K562 (cell line): Measurements from ENCODE around the gene RASGEF1C. TPM values are rescaled to one million over a fixed set of nuclear protein-coding genes. Genes with fewer than 3 reads are reported as not detected.
A peak's percentile ranks its signal among the peaks of the same experiment; 100 is the strongest.

ENCODE experiments used
- ATAC-seq: fragments of 200-7000 bp; cut with Tn5 transposase; 3 replicates; pipeline ENCODE4 v1.9.1; 2020; ENCODE audit warnings: moderate library complexity
- BruUV-seq: library from RNA; stranded (reverse); fragments of 400-500 nt; replicated peaks from 2 replicates; lab custom pipeline; 2021; lab: Mats Ljungman, UMichigan
- CTCF ChIA-PET: fragments of 300-600 bp; formaldehyde crosslinking; extraction: SDS; loops from one replicate; lab custom pipeline; 2021; ENCODE audit warnings: low intra/inter-chr PET ratio; lab: Yijun Ruan, JAX
- POLR2A ChIA-PET: fragments of 300-600, 350-650 bp; sonication (Branson Sonifier 250); formaldehyde crosslinking; extraction: SDS; loops from one replicate; lab custom pipeline; 2021; ENCODE audit warnings: antibody characterized with exemption, inconsistent platforms; lab: Yijun Ruan, JAX
- DNase-seq, 4 experiments: peaks; one replicate each; pipeline versions ENCODE4 v3.0.0 to v3.0.0-alpha.2; 2011 to 2018; ENCODE audit warnings: low spot score in 3 of 4, mixed read lengths in 3 of 4; ENCODE audit errors: extremely low read depth in 1 of 4
- FAIRE-seq: peaks from 2 replicates; lab custom pipeline; 2011; peaks lifted over from hg19 to GRCh38; lab: Jason Lieb, UNC
- H2AFZ ChIP-seq: 2 replicates; pipeline ENCODE4 v1.6.0; 2011; ENCODE audit warnings: low read depth, low read length, control low read depth, inconsistent platforms
- H3K27ac ChIP-seq: fragments of 200-600 bp; 3 replicates; pipeline ENCODE4 v1.8.0; 2011; ENCODE audit warnings: low read depth, mild to moderate bottlenecking, control low read depth, inconsistent platforms, low read length, moderate library complexity, mixed read lengths; ENCODE audit errors: extremely low read depth
- H3K27me3 ChIP-seq, 2 experiments: fragments of 300-600 bp in 1 of 2; 2 replicates in 1 of 2; 3 replicates in 1 of 2; pipeline versions ENCODE4 v1.6.0 to v1.8.0; 2011; ENCODE audit warnings: inconsistent platforms in 2 of 2, low read length in 2 of 2, mild to moderate bottlenecking in 1 of 2, mixed read lengths in 1 of 2, moderate library complexity in 1 of 2; ENCODE audit not compliant: control insufficient read depth in 2 of 2, insufficient read depth in 2 of 2
- H3K36me3 ChIP-seq: fragments of 300-600 bp; 3 replicates; pipeline ENCODE4 v1.8.0; 2011; ENCODE audit warnings: mild to moderate bottlenecking, low read length, inconsistent platforms; ENCODE audit not compliant: control insufficient read depth, insufficient read depth
- H3K4me1 ChIP-seq, 2 experiments: fragments of 200-600 bp in 1 of 2; replicated peaks in 1 of 2; 2 replicates in 1 of 2; 3 replicates in 1 of 2; pipeline versions ENCODE4 v1.5.1 to v1.8.0; 2011; ENCODE audit warnings: inconsistent platforms in 2 of 2, low read length in 2 of 2, mild to moderate bottlenecking in 1 of 2, mixed read lengths in 1 of 2, moderate library complexity in 1 of 2; ENCODE audit not compliant: control insufficient read depth in 2 of 2, insufficient read depth in 2 of 2
- H3K4me2 ChIP-seq: 2 replicates; pipeline ENCODE4 v1.6.1; 2011; ENCODE audit warnings: low read length, control low read depth, inconsistent platforms, mixed read lengths; ENCODE audit not compliant: insufficient read depth
- H3K4me3 ChIP-seq: fragments of 200-600 bp; sonication (generic), shearing (Covaris generic); 2 replicates; pipeline ENCODE4 v1.5.1; 2016; ENCODE audit warnings: control low read depth, inconsistent platforms
- H3K79me2 ChIP-seq: fragments of 200-600 bp; 3 replicates; pipeline ENCODE4 v1.8.0; 2011; ENCODE audit warnings: low read length, inconsistent platforms; ENCODE audit not compliant: control insufficient read depth, insufficient read depth
- H3K9ac ChIP-seq, 2 experiments: 2 replicates each; pipeline versions ENCODE4 v1.6.0 to v1.6.1; 2011; ENCODE audit warnings: low read depth in 2 of 2, low read length in 2 of 2, control low read depth in 1 of 2, inconsistent platforms in 1 of 2, mild to moderate bottlenecking in 1 of 2, mixed read lengths in 1 of 2; ENCODE audit not compliant: insufficient read depth in 1 of 2
- H3K9me1 ChIP-seq: one replicate; pipeline ENCODE4 v1.6.0; 2011; ENCODE audit warnings: inconsistent platforms, mild to moderate bottlenecking, low read length, moderate library complexity; ENCODE audit not compliant: control insufficient read depth, insufficient read depth
- H3K9me3 ChIP-seq: replicated peaks from 2 replicates; pipeline ENCODE4 v1.5.1; 2011; ENCODE audit warnings: low read depth, low read length, inconsistent platforms; ENCODE audit not compliant: control insufficient read depth, insufficient read depth
- H4K20me1 ChIP-seq: replicated peaks from 2 replicates; pipeline ENCODE4 v1.6.1; 2011; ENCODE audit warnings: low read length, inconsistent platforms, mixed read lengths; ENCODE audit not compliant: control insufficient read depth, insufficient read depth
- ATF1 ChIP-seq, 2 experiments: fragments of 450-650 bp in 1 of 2; IDR thresholded peaks; 2 replicates each; pipeline ENCODE4 v1.6.1; 2016; ENCODE audit warnings: missing compliant biosample characterization in 1 of 2, missing genetic modification characterization in 1 of 2
- ESRRA ChIP-seq: fragments of 450-650 bp; IDR thresholded peaks from 2 replicates; pipeline ENCODE4 v1.6.1; 2014; ENCODE audit warnings: low read depth, mild to moderate bottlenecking, moderate library complexity, borderline replicate concordance
- FUS ChIP-seq: fragments of 200-400 bp; formaldehyde crosslinking; optimal IDR thresholded peaks from 2 replicates; pipeline ENCODE3; 2017; ENCODE audit warnings: low read depth, low read length
- KLF16 ChIP-seq: IDR thresholded peaks from 2 replicates; pipeline ENCODE4 v1.6.1; 2016; ENCODE audit warnings: antibody characterized with exemption
- SREBF2 ChIP-seq: sonication (generic); formaldehyde crosslinking; IDR thresholded peaks from 2 replicates; pipeline ENCODE4 v1.4.0; 2020; ENCODE audit warnings: mild to moderate bottlenecking, missing genetic modification reagents
- SRSF7 ChIP-seq: fragments of 200-400 bp; formaldehyde crosslinking; optimal IDR thresholded peaks from 2 replicates; pipeline ENCODE3; 2017; ENCODE audit warnings: mild to moderate bottlenecking, low read depth, low read length
- WGBS: fragments of 100-300 bp; shearing (Covaris generic); methylation state at CpG from one replicate; pipeline ENCODE4 v1.1.6; 2016; ENCODE audit warnings: low coverage, mixed read lengths; ENCODE audit not compliant: insufficient coverage; ENCODE audit errors: missing lambda C conversion rate; 5-methylcytosine and 5-hydroxymethylcytosine counted together
- in situ Hi-C: fragments of 300-500 bp; cut with MboI; formaldehyde crosslinking; loops from 4 replicates; pipeline ENCODE4 v1.15.0; 2018; ENCODE audit warnings: inconsistent platforms, mixed read lengths
- intact Hi-C: fragments of 100-400 bp; cut with micrococcal nuclease; formaldehyde crosslinking; loops from 2 replicates; pipeline ENCODE4 v1.14.2; 2022
- polyA plus RNA-seq, 8 experiments: library from polyadenylated mRNA; depleted of rRNA in 4 of 8; stranded (reverse) in 5 of 8; unstranded in 3 of 8; fragments of >200 nt; fragmentation: Nextera tagmentation in 2 of 8; fragmentation: Illumina TruSeq in 1 of 8; extraction: Ambion mirVana in 2 of 8; extraction: Trizol in 1 of 8; gene quantifications; 2 replicates each; pipeline versions ENCODE4 v1.2.1 to v1.2.3, GENCODE V29; 2011 to 2014; ENCODE audit warnings: inconsistent platforms in 1 of 8, missing spikeins in 1 of 8
- total RNA-seq, 7 experiments: library from RNA; depleted of rRNA in 6 of 7; stranded (reverse); fragments of >200 nt in 6 of 7; fragmentation: Illumina TruSeq in 2 of 7; extraction: Trizol in 2 of 7; gene quantifications; 2 replicates each; pipeline versions ENCODE4 v1.2.1 to v1.2.3, GENCODE V29; 2011 to 2021; ENCODE audit warnings: low replicate concordance in 1 of 7
- TF ChIP-seq, protein P1 (sequence below): fragments of 200-800 bp; sonication (Bioruptor generic); IDR thresholded peaks from 2 replicates; pipeline ENCODE4 v1.6.1; 2017; ENCODE audit warnings: missing genetic modification characterization, missing compliant biosample characterization

The RASGEF1C gene
- total and polyA plus RNA-seq, 9 of the 15 experiments (the other 6 are each of a cell fraction or from before 2014, with no cell fraction given), result 0.04 to 1.1 (median 0.21) TPM; not detected in 4

DNA sequence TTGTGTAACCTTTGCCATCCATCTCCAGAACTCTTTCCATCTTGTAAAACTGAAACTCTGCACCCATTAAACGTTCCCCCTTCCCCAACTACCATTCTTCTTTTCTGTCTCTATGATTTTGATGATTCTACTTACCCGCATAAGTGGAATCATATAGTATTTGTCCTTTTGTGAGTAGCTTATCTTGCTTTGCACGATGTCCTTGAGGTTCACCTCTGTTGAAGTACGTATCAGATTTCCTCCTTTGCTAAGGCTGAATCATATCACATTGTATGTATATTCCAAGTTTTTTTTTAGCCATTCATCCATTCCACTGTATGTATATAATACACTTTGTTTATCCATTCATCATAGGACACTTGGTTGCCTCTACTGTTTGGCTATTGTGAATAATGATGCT lies 134.5 kb downstream of the RASGEF1C start:
- no peak overlapping the region for H3K27ac ChIP-seq
- intact Hi-C loops (loop anchor here (5.0 kb wide), 1 partner anchor 87 kb away; no protein-coding TSS in a partner anchor), in situ Hi-C loops (no loop called here)
- H3K9me1 ChIP-seq, result peaks cover 3% of the 10 kb centered on the region
- ATAC-seq, result no peak
- H3K4me3 ChIP-seq, result no peak overlapping the region
- H3K79me2 ChIP-seq, result peaks cover 20% of the 10 kb centered on the region
- peaks cover 0 to 2% of the 10 kb centered on the region in 2 experiments; a peak in 1 of 5 replicates for H3K27me3 ChIP-seq
- ChIA-PET CTCF (no interaction called here), POLR2A (interaction anchor here (1.1 kb wide), 1 partner anchor 55 kb away, joined by 3 read pairs; no protein-coding TSS in a partner anchor)
- TF ChIP-seq SRSF7 (no peak), ESRRA (peak; percentile 90)
- 0 out of 2 replicates have a peak, but pooled peaks cover 8% of the 10 kb centered on the region for H4K20me1 ChIP-seq
- no TSS peak for BruUV-seq
- H2AFZ ChIP-seq, result no peak overlapping the region
- no peaks in the 10 kb centered on the region for H3K36me3 ChIP-seq
- H3K4me2 ChIP-seq, result no peak overlapping the region
- no peak overlapping the region for H3K9ac ChIP-seq
- H3K4me1 ChIP-seq, result peaks cover 16 to 19% of the 10 kb centered on the region in 2 experiments
- peaks cover 6% of the 10 kb centered on the region; the same call in 1 of the 2 replicates for H3K9me3 ChIP-seq
- 3% methylated on average over 4 of the region's 4 CpGs for WGBS
- FAIRE-seq, result no peak
- DNase-seq, result no peak

DNA sequence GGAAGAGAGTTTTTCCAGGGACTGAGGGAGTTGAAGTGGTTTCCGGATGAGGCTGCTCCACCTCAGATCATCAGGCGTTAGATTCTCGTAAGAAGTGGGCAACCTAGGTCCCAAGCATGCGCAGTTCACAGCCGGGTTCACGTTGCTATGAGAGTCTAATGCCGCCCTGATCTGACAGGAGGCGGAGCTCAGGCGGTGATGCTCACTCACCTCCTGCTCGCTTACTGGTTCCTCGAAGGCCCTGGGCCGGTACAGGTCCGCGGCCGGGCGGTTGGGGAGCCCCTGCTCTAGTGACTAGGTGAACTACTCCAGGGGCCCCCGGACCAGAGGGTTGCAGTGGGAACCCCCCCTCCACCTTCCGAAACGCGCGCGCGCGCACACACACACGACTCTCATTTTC lies 136.5 kb downstream of the RASGEF1C start:
- Histone ChIP-seq H3K4me3 (no peak overlapping the region), H4K20me1 (0 out of 2 replicates have a peak, but pooled peaks cover 8% of the 10 kb centered on the region), H3K27me3 (no peaks in the 10 kb centered on the region), H3K4me1 (peaks cover 19 to 30% of the 10 kb centered on the region in 2 experiments), H3K36me3 (no peaks in the 10 kb centered on the region), H2AFZ (peak overlapping the region; percentile 99), H3K9me1 (peaks cover 3% of the 10 kb centered on the region)
- ATAC-seq, result no peak
- intact Hi-C loops, result loop anchor here (5.0 kb wide), 1 partner anchor 85 kb away; no protein-coding TSS in a partner anchor
- BruUV-seq, result no TSS peak
- FAIRE-seq, result no peak
- CTCF ChIA-PET, result no interaction called here
- TF ChIP-seq ATF1 (CRISPR knock-in tag; IDR thresholded peaks at IDR 0.05) (no peak), ATF1 (tag; IDR thresholded peaks at IDR 0.05) (no peak; the same call in 1 of the 2 replicates), KLF16 (0 out of 2 replicates have a peak, but pooled peaks have one; percentile 0), FUS (no peak), SREBF2 (0 out of 2 replicates have a peak, but pooled peaks have one; percentile 7)
- TF ChIP-seq, protein P1, sequence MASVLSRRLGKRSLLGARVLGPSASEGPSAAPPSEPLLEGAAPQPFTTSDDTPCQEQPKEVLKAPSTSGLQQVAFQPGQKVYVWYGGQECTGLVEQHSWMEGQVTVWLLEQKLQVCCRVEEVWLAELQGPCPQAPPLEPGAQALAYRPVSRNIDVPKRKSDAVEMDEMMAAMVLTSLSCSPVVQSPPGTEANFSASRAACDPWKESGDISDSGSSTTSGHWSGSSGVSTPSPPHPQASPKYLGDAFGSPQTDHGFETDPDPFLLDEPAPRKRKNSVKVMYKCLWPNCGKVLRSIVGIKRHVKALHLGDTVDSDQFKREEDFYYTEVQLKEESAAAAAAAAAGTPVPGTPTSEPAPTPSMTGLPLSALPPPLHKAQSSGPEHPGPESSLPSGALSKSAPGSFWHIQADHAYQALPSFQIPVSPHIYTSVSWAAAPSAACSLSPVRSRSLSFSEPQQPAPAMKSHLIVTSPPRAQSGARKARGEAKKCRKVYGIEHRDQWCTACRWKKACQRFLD (CRISPR knock-in tag), result no peak
- TF ChIP-seq, all 486 proteins: peak for 2
- 86% methylated on average over 25 of the region's 25 CpGs for WGBS
- Histone ChIP-seq H3K9me3 (peaks cover 4% of the 10 kb centered on the region; the same call in 1 of the 2 replicates), H3K27ac (no peak overlapping the region), H3K79me2 (peaks cover 33% of the 10 kb centered on the region), H3K9ac (no peak overlapping the region), H3K4me2 (no peak overlapping the region; the same call in 1 of the 2 replicates)
- POLR2A ChIA-PET, result no interaction called here
- no peak for DNase-seq
- in situ Hi-C loops, result no loop called here
